Measurements from ENCODE around the gene BDKRB2.

GRCh38 chr14:96257056-96257455 is 52.4 kb downstream of the BDKRB2 start:
- TF ChIP-seq CTCF (IDR thresholded peaks at IDR 0.05) (no peak), POLR2A (IDR thresholded peaks at IDR 0.05) (no peak)

Data from thyroid gland (tissue), 4 donors.